Measurements from ENCODE around the gene OR1F1.
A peak's percentile ranks its signal among the peaks of the same experiment; 100 is the strongest.

The OR1F1 gene

GRCh38 chr16:3207086-3207953 is 19.3 kb downstream of the OR1F1 start:
- DNase-seq: no peak

GRCh38 chr16:3212006-3212405 is 24.0 kb downstream of the OR1F1 start:
- no peak for DNase-seq

GRCh38 chr16:3212567-3212966 is 24.6 kb downstream of the OR1F1 start:
- DNase-seq: no peak

GRCh38 chr16:3214904-3215600 is 27.0 kb downstream of the OR1F1 start:
- DNase-seq: no peak

GRCh38 chr16:3215601-3216262 is 27.7 kb downstream of the OR1F1 start:
- DNase-seq: no peak

- DNase-seq: no peak
These were observed 28.2 kb downstream of the OR1F1 start for GRCh38 chr16:3216263-3216640.

GRCh38 chr16:3220839-3221238 is 32.8 kb downstream of the OR1F1 start:
- no peak for DNase-seq

GRCh38 chr16:3223913-3224515 is 36.0 kb downstream of the OR1F1 start:
- DNase-seq: no peak

GRCh38 chr16:3234543-3234856 is 46.5 kb downstream of the OR1F1 start:
- no peak for DNase-seq

GRCh38 chr16:3234857-3235561 is 47.0 kb downstream of the OR1F1 start, which contains the start of gene ZNF200:
Gene ZNF200 (minus strand): TSS chr16:3235158. CDS start chr16:3233755, 1,403 bp downstream.
- peak; percentile 97 for DNase-seq

GRCh38 chr16:3235856-3236669 is 48.1 kb downstream of the OR1F1 start:
- DNase-seq: no peak

GRCh38 chr16:3241761-3242160 is 53.8 kb downstream of the OR1F1 start:
- DNase-seq: no peak

- DNase-seq: no peak
These were observed 54.7 kb downstream of the OR1F1 start for GRCh38 chr16:3242709-3243108.

- DNase-seq: no peak
These were observed 55.9 kb downstream of the OR1F1 start for GRCh38 chr16:3243882-3244281.

- no peak for DNase-seq
These were observed 58.0 kb downstream of the OR1F1 start for GRCh38 chr16:3246002-3246401.

- DNase-seq: no peak
These were observed 58.9 kb downstream of the OR1F1 start for GRCh38 chr16:3246876-3247275.

- DNase-seq: no peak
These were observed 60.6 kb downstream of the OR1F1 start for GRCh38 chr16:3248596-3248995.

- no peak for DNase-seq
These were observed 61.0 kb downstream of the OR1F1 start for GRCh38 chr16:3249020-3249419.

GRCh38 chr16:3249451-3249850 is 61.4 kb downstream of the OR1F1 start:
- no peak for DNase-seq

GRCh38 chr16:3252967-3253366 is 65.0 kb downstream of the OR1F1 start:
- no peak for DNase-seq

- no peak for DNase-seq
These were observed 66.3 kb downstream of the OR1F1 start for GRCh38 chr16:3254309-3254708.
